ENCODE measurements around the gene SLC8A1. TPM values are rescaled to one million over a fixed set of nuclear protein-coding genes. Genes with fewer than 3 reads are reported as not detected.

Gene SLC8A1
- total RNA-seq, 1 donor, result 82.9 TPM

DNA sequence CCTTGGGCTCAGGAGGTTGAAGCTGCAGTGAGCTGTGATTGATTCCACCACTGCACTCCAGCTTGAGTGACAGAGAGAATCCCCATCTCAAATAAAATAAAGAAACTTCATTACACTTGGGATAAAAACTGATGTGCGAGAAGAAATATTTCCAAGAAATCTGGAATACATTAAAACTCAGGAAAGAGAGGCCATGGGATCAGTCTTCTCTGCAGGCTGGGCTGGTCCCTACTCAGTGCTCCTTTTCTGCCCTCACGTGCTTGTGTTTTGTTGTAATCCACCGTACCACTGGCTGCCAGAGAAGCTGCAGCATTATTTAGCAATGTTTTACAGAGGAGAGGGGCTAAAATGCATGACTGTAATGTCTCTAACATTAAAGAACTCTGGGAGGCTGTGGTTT is 282.0 kb downstream of the SLC8A1 start:
- H3K79me2 ChIP-seq (ENCODE audit: insufficient read depth, low read length), result no peaks in the 10 kb centered on the region
- no peak overlapping the region for H3K4me2 ChIP-seq (ENCODE audit: insufficient read depth, low read length)
- H4K20me1 ChIP-seq (ENCODE audit: insufficient read depth, low read length), result no peaks in the 10 kb centered on the region
- H3K4me3 ChIP-seq (ENCODE audit: insufficient read depth, low read length), result no peak overlapping the region
- no peaks in the 10 kb centered on the region for H3K9me3 ChIP-seq (ENCODE audit: low read depth, low read length)
- H3K27ac ChIP-seq (ENCODE audit: low read depth, low read length), result no peak overlapping the region
- TF ChIP-seq, protein P1, sequence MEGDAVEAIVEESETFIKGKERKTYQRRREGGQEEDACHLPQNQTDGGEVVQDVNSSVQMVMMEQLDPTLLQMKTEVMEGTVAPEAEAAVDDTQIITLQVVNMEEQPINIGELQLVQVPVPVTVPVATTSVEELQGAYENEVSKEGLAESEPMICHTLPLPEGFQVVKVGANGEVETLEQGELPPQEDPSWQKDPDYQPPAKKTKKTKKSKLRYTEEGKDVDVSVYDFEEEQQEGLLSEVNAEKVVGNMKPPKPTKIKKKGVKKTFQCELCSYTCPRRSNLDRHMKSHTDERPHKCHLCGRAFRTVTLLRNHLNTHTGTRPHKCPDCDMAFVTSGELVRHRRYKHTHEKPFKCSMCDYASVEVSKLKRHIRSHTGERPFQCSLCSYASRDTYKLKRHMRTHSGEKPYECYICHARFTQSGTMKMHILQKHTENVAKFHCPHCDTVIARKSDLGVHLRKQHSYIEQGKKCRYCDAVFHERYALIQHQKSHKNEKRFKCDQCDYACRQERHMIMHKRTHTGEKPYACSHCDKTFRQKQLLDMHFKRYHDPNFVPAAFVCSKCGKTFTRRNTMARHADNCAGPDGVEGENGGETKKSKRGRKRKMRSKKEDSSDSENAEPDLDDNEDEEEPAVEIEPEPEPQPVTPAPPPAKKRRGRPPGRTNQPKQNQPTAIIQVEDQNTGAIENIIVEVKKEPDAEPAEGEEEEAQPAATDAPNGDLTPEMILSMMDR (IDR thresholded peaks at IDR 0.05; ENCODE audit: extremely low read depth, low read depth, low read length), result no peak
- no peak overlapping the region for H2AFZ ChIP-seq (ENCODE audit: low read length)
- DNase-seq (ENCODE audit: insufficient read length, low spot score, missing footprints), result no peak
- H3K27me3 ChIP-seq (ENCODE audit: insufficient read depth, low read length), result no peaks in the 10 kb centered on the region
- H3K4me1 ChIP-seq (ENCODE audit: insufficient read depth, low read length), result peaks cover 14% of the 10 kb centered on the region
- no peaks in the 10 kb centered on the region for H3K36me3 ChIP-seq (ENCODE audit: insufficient read depth, low read length)

DNA sequence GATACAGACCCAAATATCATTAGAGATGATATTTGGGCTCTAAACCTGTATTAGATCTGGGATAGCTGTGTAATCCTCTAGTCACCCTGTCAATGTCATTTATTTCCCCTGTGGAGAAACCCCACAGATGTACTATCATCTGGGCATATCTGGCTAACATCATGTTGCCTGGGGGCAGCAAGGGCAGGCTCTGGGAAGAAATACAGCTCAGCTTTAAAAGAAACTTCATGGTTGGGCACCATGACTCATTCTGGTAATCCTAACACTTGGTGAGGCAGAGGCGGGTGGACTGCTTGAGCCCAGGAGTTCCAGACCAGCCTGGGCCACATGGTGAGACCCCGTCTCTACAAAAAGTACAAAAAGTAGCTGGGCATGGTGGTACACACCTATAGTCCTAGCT is 282.5 kb downstream of the SLC8A1 start:
- no peak for DNase-seq (ENCODE audit: insufficient read length, low spot score, missing footprints)
- H3K4me1 ChIP-seq (ENCODE audit: insufficient read depth, low read length), result peaks cover 14% of the 10 kb centered on the region

DNA sequence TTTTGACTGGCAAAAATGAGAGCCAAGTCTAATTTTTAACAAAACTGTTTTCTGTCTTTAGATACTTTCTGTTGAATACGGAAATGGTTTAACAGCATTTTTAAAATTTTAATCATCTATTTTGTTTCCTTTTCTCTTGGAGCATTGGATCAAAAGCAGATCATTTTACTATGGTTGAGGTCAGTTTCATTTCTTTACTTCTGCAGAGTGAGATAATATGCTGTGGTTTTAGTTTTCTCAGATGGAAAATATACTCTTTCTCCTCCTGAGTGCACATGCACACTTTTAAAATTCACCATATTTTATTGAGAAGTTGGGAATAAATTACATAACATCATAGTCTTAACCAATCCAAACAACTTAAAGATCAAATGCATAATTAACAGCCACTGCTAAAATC is 283.3 kb downstream of the SLC8A1 start:
- Histone ChIP-seq H2AFZ (ENCODE audit: low read length) (no peak overlapping the region), H3K4me1 (ENCODE audit: insufficient read depth, low read length) (peaks cover 14% of the 10 kb centered on the region)
- no peak for DNase-seq (ENCODE audit: insufficient read length, low spot score, missing footprints)

More for the DNA sequence above, 282.5 kb downstream of the SLC8A1 start:
- Histone ChIP-seq H3K4me2 (ENCODE audit: insufficient read depth, low read length) (no peak overlapping the region), H3K36me3 (ENCODE audit: insufficient read depth, low read length) (peaks cover 3% of the 10 kb centered on the region), H4K20me1 (ENCODE audit: insufficient read depth, low read length) (no peaks in the 10 kb centered on the region), H2AFZ (ENCODE audit: low read length) (no peak overlapping the region), H3K27ac (ENCODE audit: low read depth, low read length) (no peak overlapping the region), H3K79me2 (ENCODE audit: insufficient read depth, low read length) (no peaks in the 10 kb centered on the region), H3K4me3 (ENCODE audit: insufficient read depth, low read length) (no peak overlapping the region), H3K9me3 (ENCODE audit: low read depth, low read length) (no peaks in the 10 kb centered on the region), H3K27me3 (ENCODE audit: insufficient read depth, low read length) (no peaks in the 10 kb centered on the region)
- TF ChIP-seq, protein P1 (IDR thresholded peaks at IDR 0.05; ENCODE audit: extremely low read depth, low read depth, low read length), result no peak

DNA sequence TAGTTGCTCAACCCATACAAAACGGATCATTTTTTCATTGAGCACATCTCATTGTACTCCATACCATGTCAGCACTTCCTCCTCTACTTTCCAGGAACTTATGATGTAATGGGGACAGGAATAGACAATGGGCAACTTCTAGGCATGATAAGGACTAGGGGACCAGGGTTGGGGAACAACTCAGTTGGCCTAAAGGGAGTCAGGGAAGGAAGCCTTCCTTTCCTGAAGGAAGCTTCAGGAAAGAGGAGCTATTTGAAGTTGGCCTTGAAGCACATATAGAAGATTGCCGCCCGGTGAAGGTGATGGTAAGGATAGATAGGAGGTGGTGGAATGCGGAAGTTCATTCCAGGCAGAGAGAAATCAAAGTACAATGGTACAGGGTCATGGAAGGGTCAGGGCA is 283.9 kb downstream of the SLC8A1 start:
- Histone ChIP-seq H3K27me3 (ENCODE audit: insufficient read depth, low read length) (no peaks in the 10 kb centered on the region), H3K9me3 (ENCODE audit: low read depth, low read length) (no peaks in the 10 kb centered on the region), H3K4me3 (ENCODE audit: insufficient read depth, low read length) (no peak overlapping the region), H2AFZ (ENCODE audit: low read length) (no peak overlapping the region), H3K4me2 (ENCODE audit: insufficient read depth, low read length) (no peak overlapping the region), H4K20me1 (ENCODE audit: insufficient read depth, low read length) (no peaks in the 10 kb centered on the region), H3K27ac (ENCODE audit: low read depth, low read length) (no peak overlapping the region), H3K79me2 (ENCODE audit: insufficient read depth, low read length) (no peaks in the 10 kb centered on the region), H3K4me1 (ENCODE audit: insufficient read depth, low read length) (peaks cover 10% of the 10 kb centered on the region), H3K36me3 (ENCODE audit: insufficient read depth, low read length) (peaks cover 9% of the 10 kb centered on the region)
- TF ChIP-seq, protein P1 (IDR thresholded peaks at IDR 0.05; ENCODE audit: extremely low read depth, low read depth, low read length), result no peak
- no peak for DNase-seq (ENCODE audit: insufficient read length, low spot score, missing footprints)

More for the DNA sequence above, 283.3 kb downstream of the SLC8A1 start:
- Histone ChIP-seq H3K27ac (ENCODE audit: low read depth, low read length) (no peak overlapping the region), H3K27me3 (ENCODE audit: insufficient read depth, low read length) (no peaks in the 10 kb centered on the region), H4K20me1 (ENCODE audit: insufficient read depth, low read length) (no peaks in the 10 kb centered on the region), H3K79me2 (ENCODE audit: insufficient read depth, low read length) (no peaks in the 10 kb centered on the region), H3K4me3 (ENCODE audit: insufficient read depth, low read length) (no peak overlapping the region), H3K4me2 (ENCODE audit: insufficient read depth, low read length) (no peak overlapping the region), H3K36me3 (ENCODE audit: insufficient read depth, low read length) (peaks cover 5% of the 10 kb centered on the region), H3K9me3 (ENCODE audit: low read depth, low read length) (no peaks in the 10 kb centered on the region)
- TF ChIP-seq, protein P1 (IDR thresholded peaks at IDR 0.05; ENCODE audit: extremely low read depth, low read depth, low read length), result no peak

Data from osteoblast (primary cell).